A549 (cell line): ENCODE data around the gene ZBED4. TPM values are rescaled to one million over a fixed set of nuclear protein-coding genes. Genes with fewer than 3 reads are reported as not detected.

Experiments used
- ATAC-seq, 2 experiments: fragments of 200-7000 bp in 1 of 2; fragments of >200 bp in 1 of 2; cut with Nextera tagmentation in 1 of 2; cut with Tn5 transposase in 1 of 2; 3 replicates each; pipeline versions ENCODE4 v1.8.0 to v1.9.1; 2018 to 2020; ENCODE audit warnings: mild to moderate bottlenecking in 1 of 2, moderate library complexity in 1 of 2
- CTCF ChIA-PET: fragments of 300-600 bp; sonication (Branson Sonifier 250); formaldehyde crosslinking; extraction: SDS; loops from one replicate; lab custom pipeline; 2021; ENCODE audit warnings: antibody characterized with exemption, inconsistent platforms; lab: Yijun Ruan, JAX
- POLR2A ChIA-PET: fragments of 350-600 bp; formaldehyde crosslinking; extraction: SDS; loops from one replicate; lab custom pipeline; 2021; ENCODE audit warnings: antibody characterized with exemption, inconsistent platforms; lab: Yijun Ruan, JAX
- DNase-seq, 2 experiments: peaks; one replicate each; pipeline versions ENCODE4 v3.0.0 to v3.0.0-alpha.2; 2011 to 2016; ENCODE audit warnings: low read depth in 1 of 2, low spot score in 1 of 2
- FAIRE-seq: peaks from 2 replicates; lab custom pipeline; 2011; peaks lifted over from hg19 to GRCh38; lab: Jason Lieb, UNC
- H3K27ac ChIP-seq, 2 experiments: fragments of >200 bp; sonication (Bioruptor Twin); formaldehyde crosslinking; 3 replicates each; pipeline ENCODE4 v1.5.1; 2016 to 2017
- H3K4me1 ChIP-seq: fragments of >200 bp; sonication (Bioruptor Twin); formaldehyde crosslinking; 3 replicates; pipeline ENCODE4 v1.6.1; 2016
- H3K4me2 ChIP-seq: fragments of >200 bp; sonication (Bioruptor Twin); formaldehyde crosslinking; 3 replicates; pipeline ENCODE4 v1.6.1; 2016
- H3K4me3 ChIP-seq: fragments of >200 bp; sonication (Bioruptor Twin); formaldehyde crosslinking; 3 replicates; pipeline ENCODE4 v1.5.1; 2016
- H3K9me3 ChIP-seq: fragments of >200 bp; sonication (Bioruptor Twin); formaldehyde crosslinking; 3 replicates; pipeline ENCODE4 v1.6.1; 2016
- ATOH8 ChIP-seq: fragments of 250-450 bp; sonication (Bioruptor Pico); IDR thresholded peaks from 2 replicates; pipeline ENCODE4 v1.5.0; 2020; ENCODE audit warnings: low read depth, mild to moderate bottlenecking, moderate library complexity
- BCL3 ChIP-seq: fragments of >200 bp; sonication (Bioruptor Twin); formaldehyde crosslinking; IDR thresholded peaks from 3 replicates; pipeline ENCODE4 v1.6.1; 2016
- CBX8 ChIP-seq: fragments of 200-600 bp; sonication (generic); IDR thresholded peaks from 2 replicates; pipeline ENCODE4 v1.6.1; 2016
- CEBPB ChIP-seq, 2 experiments: fragments of >200 bp in 1 of 2; sonication (Bioruptor Twin) in 1 of 2; formaldehyde crosslinking in 1 of 2; IDR thresholded peaks; 2 replicates each; pipeline ENCODE4 v1.6.1; 2012 to 2016
- CHD2 ChIP-seq: fragments of 150-350 bp; IDR thresholded peaks from 2 replicates; pipeline ENCODE4 v1.6.1; 2014; ENCODE audit warnings: low read length; ENCODE audit not compliant: partially characterized antibody
- CTCF ChIP-seq: fragments of >200 bp; sonication (Bioruptor Twin); formaldehyde crosslinking; IDR thresholded peaks from 3 replicates; pipeline ENCODE4 v1.5.1; 2016
- E2F6 ChIP-seq: IDR thresholded peaks from 2 replicates; pipeline ENCODE4 v1.6.1; 2012; ENCODE audit warnings: low read depth, borderline replicate concordance
- ELK1 ChIP-seq: fragments of 150-350 bp; IDR thresholded peaks from 2 replicates; pipeline ENCODE4 v1.6.1; 2014; ENCODE audit warnings: low read depth, mild to moderate bottlenecking, low read length
- EP300 ChIP-seq, 2 experiments: fragments of >200 bp; sonication (Bioruptor Twin); formaldehyde crosslinking; IDR thresholded peaks; 2 replicates in 1 of 2; 3 replicates in 1 of 2; pipeline ENCODE4 v1.6.1; 2016 to 2017
- ESRRA ChIP-seq: fragments of 150-350 bp; IDR thresholded peaks from 2 replicates; pipeline ENCODE4 v1.6.1; 2014; ENCODE audit warnings: mild to moderate bottlenecking, low read length, borderline replicate concordance
- FOSL2 ChIP-seq, 2 experiments: fragments of 450-650 bp in 1 of 2; fragments of >200 bp in 1 of 2; sonication (Bioruptor Twin) in 1 of 2; formaldehyde crosslinking; IDR thresholded peaks; 2 replicates each; pipeline versions ENCODE4 v1.5.0 to v1.6.1; 2016 to 2020; ENCODE audit warnings: mild to moderate bottlenecking in 1 of 2, moderate library complexity in 1 of 2
- HDAC2 ChIP-seq: fragments of 200-600 bp; sonication (generic); IDR thresholded peaks from 2 replicates; pipeline ENCODE4 v1.6.1; 2016
- HES2 ChIP-seq: fragments of >200 bp; sonication (Bioruptor Twin); formaldehyde crosslinking; IDR thresholded peaks from 2 replicates; pipeline ENCODE4 v1.6.1; 2016
- HEYL ChIP-seq: fragments of 250-450 bp; sonication (Bioruptor Pico); IDR thresholded peaks from 2 replicates; pipeline ENCODE4 v1.8.0; 2021; ENCODE audit warnings: mild to moderate bottlenecking, moderate library complexity
- HOXB5 ChIP-seq: fragments of 250-450 bp; sonication (Bioruptor Pico); IDR thresholded peaks from 2 replicates; pipeline ENCODE4 v1.5.0; 2020; ENCODE audit warnings: mild to moderate bottlenecking, moderate library complexity
- JUN ChIP-seq, 2 experiments: fragments of >200 bp; sonication (Bioruptor Twin); formaldehyde crosslinking; IDR thresholded peaks; 2 replicates in 1 of 2; 3 replicates in 1 of 2; pipeline ENCODE4 v1.6.1; 2016 to 2017
- KDM1A ChIP-seq: fragments of 200-600 bp; sonication (generic); IDR thresholded peaks from 2 replicates; pipeline ENCODE4 v1.6.1; 2016; ENCODE audit warnings: low read depth, mild to moderate bottlenecking
- MAFK ChIP-seq: fragments of 450-650 bp; IDR thresholded peaks from 2 replicates; pipeline ENCODE4 v1.6.1; 2014; ENCODE audit not compliant: partially characterized antibody
- MAX ChIP-seq: IDR thresholded peaks from 2 replicates; pipeline ENCODE4 v1.6.1; 2012
- NFE2L2 ChIP-seq: fragments of 150-350 bp; conservative IDR thresholded peaks from 2 replicates; pipeline ENCODE4 v1.6.1; 2014; ENCODE audit warnings: low read length
- NPAS2 ChIP-seq: fragments of 250-450 bp; sonication (Bioruptor Pico); IDR thresholded peaks from 2 replicates; pipeline ENCODE4 v1.8.0; 2022; ENCODE audit warnings: mild to moderate bottlenecking, moderate library complexity, borderline replicate concordance
- PBX3 ChIP-seq: IDR thresholded peaks from 2 replicates; pipeline ENCODE4 v1.6.1; 2012
- POLR2A ChIP-seq: IDR thresholded peaks from 2 replicates; pipeline ENCODE4 v1.6.1; 2012; ENCODE audit warnings: mild to moderate bottlenecking, low read length
- RAD21 ChIP-seq, 2 experiments: fragments of >200 bp in 1 of 2; sonication (Bioruptor Twin) in 1 of 2; formaldehyde crosslinking in 1 of 2; IDR thresholded peaks in 1 of 2; conservative IDR thresholded peaks in 1 of 2; 2 replicates in 1 of 2; 3 replicates in 1 of 2; pipeline ENCODE4 v1.6.1; 2012 to 2018; ENCODE audit warnings: inconsistent platforms in 1 of 2
- RFX5 ChIP-seq: fragments of 450-650 bp; IDR thresholded peaks from 2 replicates; pipeline ENCODE4 v1.7.1; 2014; ENCODE audit warnings: antibody characterized with exemption, mild to moderate bottlenecking, moderate library complexity
- SMC3 ChIP-seq: fragments of >200 bp; sonication (Bioruptor Twin); formaldehyde crosslinking; IDR thresholded peaks from 3 replicates; pipeline ENCODE4 v1.6.1; 2018; ENCODE audit warnings: inconsistent platforms
- SREBF2 ChIP-seq: fragments of 450-650 bp; IDR thresholded peaks from 2 replicates; pipeline ENCODE4 v1.6.1; 2014; ENCODE audit warnings: mild to moderate bottlenecking, moderate library complexity
- TP53 ChIP-seq: fragments of 250-450 bp; sonication (Bioruptor Pico); IDR thresholded peaks from 2 replicates; pipeline ENCODE4 v1.5.0; 2021; ENCODE audit warnings: mild to moderate bottlenecking, moderate library complexity
- ZSCAN20 ChIP-seq: fragments of 250-450 bp; sonication (Bioruptor Pico); IDR thresholded peaks from 2 replicates; pipeline ENCODE4 v1.8.0; 2022; ENCODE audit warnings: mild to moderate bottlenecking, moderate library complexity
- WGBS: methylation state at CpG from one replicate; pipeline ENCODE4 v1.1.6; 2017; ENCODE audit errors: missing lambda C conversion rate; 5-methylcytosine and 5-hydroxymethylcytosine counted together
- polyA plus RNA-seq, 4 experiments: library from polyadenylated mRNA; depleted of rRNA in 3 of 4; stranded (reverse); fragments of >200 nt; fragmentation: RNase III in 1 of 4; extraction: RNeasy Plus Mini Kit Qiagen cat#74134 plus additional on column Dnase treatment in 1 of 4; gene quantifications; 2 replicates in 3 of 4; 3 replicates in 1 of 4; pipeline ENCODE4 v1.2.3, GENCODE V29; 2011 to 2017

The ZBED4 gene
- polyA plus RNA-seq, 2 of the 4 experiments (the other 2 are of a cell fraction): 8.6 to 9.5 TPM

- Histone ChIP-seq H3K4me3 (no peak overlapping the region), H3K27ac (no peak overlapping the region), H3K9me3 (no peaks in the 10 kb centered on the region), H3K4me1 (no peaks in the 10 kb centered on the region), H3K4me2 (no peak overlapping the region)
- CTCF ChIA-PET: interaction anchor here (1.5 kb wide), 1 partner anchor 38 kb away, joined by 4 read pairs; no protein-coding TSS in a partner anchor
- WGBS: 94% methylated on average over 4 of the region's 4 CpGs
- TF ChIP-seq HES2 (no peak), CHD2 (no peak), ESRRA (no peak), POLR2A (no peak), KDM1A (no peak), ATOH8 (CRISPR knock-in tag) (no peak), HOXB5 (CRISPR knock-in tag) (no peak), NFE2L2 (no peak), RAD21 (conservative IDR thresholded peaks at IDR 0.05 in 1 of 2, IDR thresholded peaks at IDR 0.05 in 1 of 2) (no peak), JUN (IDR thresholded peaks at IDR 0.05) (no peak), MAFK (no peak), CTCF (no peak), ELK1 (no peak)
- FAIRE-seq (no peak), ATAC-seq (no peak), DNase-seq (no peak)
- POLR2A ChIA-PET: no interaction called here
Measured at GRCh38 chr22:49892226-49892899, 38.7 kb downstream of the ZBED4 start.

GRCh38 chr22:49893025-49893424 is 39.4 kb downstream of the ZBED4 start:
- ChIA-PET CTCF (interaction anchor here (1.5 kb wide), 1 partner anchor 38 kb away, joined by 4 read pairs; no protein-coding TSS in a partner anchor), POLR2A (no interaction called here)
- Histone ChIP-seq H3K9me3 (no peaks in the 10 kb centered on the region), H3K4me3 (no peak overlapping the region), H3K4me1 (no peaks in the 10 kb centered on the region), H3K27ac (no peak overlapping the region), H3K4me2 (no peak overlapping the region)
- WGBS: 65% methylated on average over 4 of the region's 4 CpGs
- TF ChIP-seq KDM1A (no peak), CBX8 (no peak), CEBPB (IDR thresholded peaks at IDR 0.05) (no peak), HEYL (CRISPR knock-in tag) (no peak), TP53 (CRISPR knock-in tag) (no peak), EP300 (IDR thresholded peaks at IDR 0.05) (no peak), FOSL2 (IDR thresholded peaks at IDR 0.05) (no peak), FOSL2 (CRISPR knock-in tag; IDR thresholded peaks at IDR 0.05) (no peak), MAX (no peak), ESRRA (no peak), BCL3 (no peak), RFX5 (no peak), MAFK (no peak), NPAS2 (CRISPR knock-in tag) (no peak), ZSCAN20 (CRISPR knock-in tag) (no peak), E2F6 (no peak), SMC3 (no peak), HDAC2 (no peak), PBX3 (no peak), SREBF2 (no peak), HES2 (no peak)
- DNase-seq (no peak), FAIRE-seq (no peak), ATAC-seq (no peak)
